B cell (primary cell): ENCODE measurements around the gene MRTFB. TPM values are rescaled to one million over a fixed set of nuclear protein-coding genes. Genes with fewer than 3 reads are reported as not detected.

Experiments used
- ATAC-seq: fragments of 200-7000 bp; cut with Tn5 transposase; one replicate; pipeline ENCODE4 v1.10.0; 2021; ENCODE audit warnings: low read depth, mild to moderate bottlenecking, moderate number of reproducible peaks, moderate library complexity
- CTCF ChIA-PET: fragments of 350-600 bp; sonication (Branson Sonifier 250); formaldehyde crosslinking; loops from one replicate; lab custom pipeline; 2021; ENCODE audit warnings: antibody characterized with exemption, inconsistent platforms; lab: Charles Lee
- POLR2A ChIA-PET: fragments of 350-600 bp; sonication (Branson Sonifier 250); formaldehyde crosslinking; loops from one replicate; lab custom pipeline; 2021; ENCODE audit warnings: antibody characterized with exemption; lab: Charles Lee
- DNase-seq: peaks from one replicate; pipeline ENCODE4 v3.0.0; 2013
- H2AFZ ChIP-seq: 2 replicates; pipeline ENCODE4 v1.6.1; 2012; ENCODE audit warnings: mild to moderate bottlenecking, low read depth, low read length; ENCODE audit not compliant: insufficient read depth, poor library complexity, severe bottlenecking
- H3K27ac ChIP-seq, 2 donors: 1 replicate in 1 of 2; 2 replicates in 1 of 2; pipeline ENCODE4 v1.5.1; 2012 to 2013; ENCODE audit warnings: low read length in 2 of 2, mild to moderate bottlenecking in 2 of 2, moderate library complexity in 1 of 2
- H3K27me3 ChIP-seq, 4 experiments: fragments of 200-600 bp in 1 of 4; sonication (generic) in 1 of 4; replicated peaks in 1 of 4; 1 replicate in 2 of 4; 2 replicates in 2 of 4; pipeline versions ENCODE4 v1.6.1 to v1.7.0; 2013 to 2016; ENCODE audit warnings: low read length in 3 of 4, mild to moderate bottlenecking in 2 of 4, mixed read lengths in 1 of 4, moderate library complexity in 1 of 4; ENCODE audit not compliant: insufficient read depth in 4 of 4, control insufficient read depth in 3 of 4; ENCODE audit errors: control extremely low read depth in 1 of 4
- H3K36me3 ChIP-seq, 2 experiments: replicated peaks in 1 of 2; 1 replicate in 1 of 2; 2 replicates in 1 of 2; pipeline versions ENCODE4 v1.6.1 to v1.7.1; 2013; ENCODE audit warnings: low read length in 1 of 2; ENCODE audit not compliant: insufficient read depth in 2 of 2, control insufficient read depth in 1 of 2; ENCODE audit errors: control extremely low read depth in 1 of 2, extremely low read depth in 1 of 2
- H3K4me1 ChIP-seq, 2 donors: fragments of 200-600 bp in 1 of 2; sonication (generic) in 1 of 2; 1 replicate in 1 of 2; 2 replicates in 1 of 2; pipeline versions ENCODE4 v1.5.1 to v1.6.1; 2013 to 2017; ENCODE audit warnings: low read length in 2 of 2; ENCODE audit not compliant: control insufficient read depth in 2 of 2, insufficient read depth in 2 of 2
- H3K4me2 ChIP-seq: replicated peaks from 2 replicates; pipeline ENCODE3; 2012; ENCODE audit warnings: mild to moderate bottlenecking, low read depth, low read length; ENCODE audit not compliant: poor library complexity, severe bottlenecking
- H3K4me3 ChIP-seq, 5 experiments: fragments of 200-600 bp in 1 of 5; sonication (generic) in 1 of 5; 1 replicate in 3 of 5; 2 replicates in 2 of 5; pipeline versions ENCODE4 v1.5.1 to v1.7.0; 2011 to 2016; ENCODE audit warnings: low read length in 4 of 5, mild to moderate bottlenecking in 4 of 5, low read depth in 2 of 5, control low read depth in 1 of 5, moderate library complexity in 1 of 5; ENCODE audit not compliant: insufficient read depth in 1 of 5; ENCODE audit errors: control extremely low read depth in 1 of 5, extremely low read depth in 1 of 5
- H3K79me2 ChIP-seq: fragments of 200-600 bp; sonication (generic); one replicate; pipeline ENCODE4 v1.6.0; 2016; ENCODE audit warnings: low read length; ENCODE audit not compliant: control insufficient read depth, insufficient read depth
- H3K9ac ChIP-seq: fragments of 200-600 bp; sonication (generic); 2 replicates; pipeline ENCODE4 v1.6.1; 2017; ENCODE audit warnings: mild to moderate bottlenecking, low read length, moderate library complexity
- H3K9me3 ChIP-seq, 3 donors: one replicate each; pipeline versions ENCODE4 v1.6.1 to v1.7.1; 2013; ENCODE audit warnings: low read length in 2 of 3; ENCODE audit not compliant: control insufficient read depth in 2 of 3, insufficient read depth in 1 of 3; ENCODE audit errors: control extremely low read depth in 1 of 3
- H4K20me1 ChIP-seq: 2 replicates; pipeline ENCODE4 v1.6.0; 2012; ENCODE audit warnings: mild to moderate bottlenecking, low read length; ENCODE audit not compliant: insufficient read depth, control insufficient read depth, poor library complexity, severe bottlenecking
- H3K27ac Mint-ChIP-seq: one replicate; pipeline ENCODE4 v1.8.0; 2021; ENCODE audit warnings: mixed read lengths
- H3K27me3 Mint-ChIP-seq: one replicate; pipeline ENCODE4 v1.8.0; 2021; ENCODE audit warnings: mixed read lengths
- H3K4me1 Mint-ChIP-seq: one replicate; pipeline ENCODE4 v1.8.0; 2021; ENCODE audit warnings: mixed read lengths
- H3K4me3 Mint-ChIP-seq: one replicate; pipeline ENCODE4 v1.8.0; 2021; ENCODE audit warnings: mixed read lengths
- H3K9me3 Mint-ChIP-seq: one replicate; pipeline ENCODE4 v1.8.0; 2022; ENCODE audit warnings: mixed read lengths; ENCODE audit not compliant: insufficient read depth
- CTCF ChIP-seq: fragments of 200-600 bp; IDR thresholded peaks from one replicate; pipeline ENCODE4 v1.8.0; 2022; ENCODE audit warnings: antibody characterized with exemption, mild to moderate bottlenecking
- EZH2 ChIP-seq: IDR thresholded peaks from 2 replicates; pipeline ENCODE4 v1.6.1; 2012; ENCODE audit warnings: borderline replicate concordance, low read depth, mild to moderate bottlenecking, moderate library complexity, low read length; ENCODE audit not compliant: insufficient read depth, poor library complexity, severe bottlenecking
- WGBS: methylation state at CpG from one replicate; pipeline ENCODE4 v1.1.5; 2013; ENCODE audit warnings: missing lambda C conversion rate; ENCODE audit not compliant: insufficient coverage; 5-methylcytosine and 5-hydroxymethylcytosine counted together
- intact Hi-C: fragments of 100-400 bp; cut with micrococcal nuclease; formaldehyde crosslinking; loops from one replicate; pipeline ENCODE4 v1.10.0; 2022
- polyA plus RNA-seq: library from polyadenylated mRNA; depleted of rRNA; stranded (reverse); fragments of >200 nt; gene quantifications from 2 replicates; pipeline ENCODE4 v1.2.3, GENCODE V29; 2012
- total RNA-seq, 2 donors: library from RNA; stranded (reverse); fragments of 120-200 nt in 1 of 2; gene quantifications; 1 replicate in 1 of 2; 2 replicates in 1 of 2; pipeline versions ENCODE4 v1.2.3 to v1.2.4, GENCODE V29; 2013 to 2022

Gene MRTFB
- total and polyA plus RNA-seq, 2 donors (not counting 1 experiment from before 2014, with no cell fraction given), result 6.6 to 39.5 TPM

GRCh38 chr16:14223632-14224031, 152.5 kb downstream of the MRTFB start:
- Mint-ChIP-seq H3K4me3 (no peak overlapping the region), H3K9me3 (no peaks in the 10 kb centered on the region), H3K27ac (no peak overlapping the region), H3K27me3 (no peaks in the 10 kb centered on the region), H3K4me1 (no peaks in the 10 kb centered on the region)
- CTCF ChIA-PET, result no interaction called here
- Histone ChIP-seq H3K4me2 (no peak overlapping the region), H3K9ac (no peak overlapping the region), H3K4me3 (no peak overlapping the region), H4K20me1 (no peaks in the 10 kb centered on the region), H3K27me3 (no peaks in the 10 kb centered on the region), H2AFZ (no peak overlapping the region), H3K27ac (no peak overlapping the region), H3K36me3 (peaks cover 2 to 10% of the 10 kb centered on the region in 2 experiments), H3K4me1 (no peaks in the 10 kb centered on the region), H3K9me3 (peaks cover 0 to 7% (median 0%) of the 10 kb centered on the region in 3 donors), H3K79me2 (no peaks in the 10 kb centered on the region)
- intact Hi-C loops, result no loop called here
- 80% methylated on average over 1 of the region's 2 CpGs for WGBS
- DNase-seq, result no peak
- POLR2A ChIA-PET, result no interaction called here
- TF ChIP-seq EZH2 (no peak), CTCF (no peak)
- ATAC-seq, result no peak

DNA sequence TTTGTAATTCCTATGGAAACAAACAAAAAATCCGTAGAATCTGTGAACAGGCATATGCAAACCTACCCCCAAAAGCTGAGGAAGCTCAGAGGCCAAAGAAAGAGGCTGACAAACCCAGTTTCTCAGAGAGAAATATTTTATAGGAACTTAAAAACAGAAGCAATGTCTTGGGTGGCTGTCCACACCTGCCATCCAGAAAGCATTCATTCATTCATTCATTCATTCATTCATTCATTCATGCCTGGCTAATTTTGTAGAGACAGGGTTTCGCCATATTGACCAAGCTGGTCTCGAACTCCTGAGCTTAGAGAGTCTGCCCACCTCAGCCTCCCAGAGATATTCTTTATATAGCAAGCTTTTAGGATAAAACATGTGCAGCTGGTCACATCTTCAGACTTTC, 154.3 kb downstream of the MRTFB start:
- DNase-seq (no peak), ATAC-seq (no peak)
- Mint-ChIP-seq H3K27ac (no peak overlapping the region), H3K4me1 (no peaks in the 10 kb centered on the region), H3K4me3 (no peak overlapping the region), H3K9me3 (no peaks in the 10 kb centered on the region), H3K27me3 (no peaks in the 10 kb centered on the region)
- no peak overlapping the region for H3K27ac ChIP-seq
- H3K27me3 ChIP-seq, result no peaks in the 10 kb centered on the region
- WGBS, result no CpG with 5 or more reads among the region's 3 CpGs
- no peak overlapping the region for H3K9ac ChIP-seq
- CTCF ChIA-PET, result no interaction called here
- H3K36me3 ChIP-seq, result peaks cover 2 to 7% of the 10 kb centered on the region in 2 experiments
- H2AFZ ChIP-seq, result no peak overlapping the region
- no peak overlapping the region for H3K4me3 ChIP-seq
- POLR2A ChIA-PET, result no interaction called here
- H3K4me2 ChIP-seq, result no peak overlapping the region
- peaks cover 0 to 7% (median 0%) of the 10 kb centered on the region in 3 donors for H3K9me3 ChIP-seq
- no peaks in the 10 kb centered on the region for H4K20me1 ChIP-seq
- no peak for TF ChIP-seq CTCF
- TF ChIP-seq EZH2, result no peak
- intact Hi-C loops, result no loop called here
- no peaks in the 10 kb centered on the region for H3K79me2 ChIP-seq
- H3K4me1 ChIP-seq, result no peaks in the 10 kb centered on the region
